Myometrial cell (primary cell): ENCODE measurements around the gene AGTPBP1. TPM values are rescaled to one million over a fixed set of nuclear protein-coding genes. Genes with fewer than 3 reads are reported as not detected.

Source experiments
- total RNA-seq: library from RNA; depleted of rRNA; stranded (reverse); fragments of >200 nt; gene quantifications from 2 replicates; pipeline ENCODE4 v1.2.3, GENCODE V29; 2015

AGTPBP1 gene, protein sequence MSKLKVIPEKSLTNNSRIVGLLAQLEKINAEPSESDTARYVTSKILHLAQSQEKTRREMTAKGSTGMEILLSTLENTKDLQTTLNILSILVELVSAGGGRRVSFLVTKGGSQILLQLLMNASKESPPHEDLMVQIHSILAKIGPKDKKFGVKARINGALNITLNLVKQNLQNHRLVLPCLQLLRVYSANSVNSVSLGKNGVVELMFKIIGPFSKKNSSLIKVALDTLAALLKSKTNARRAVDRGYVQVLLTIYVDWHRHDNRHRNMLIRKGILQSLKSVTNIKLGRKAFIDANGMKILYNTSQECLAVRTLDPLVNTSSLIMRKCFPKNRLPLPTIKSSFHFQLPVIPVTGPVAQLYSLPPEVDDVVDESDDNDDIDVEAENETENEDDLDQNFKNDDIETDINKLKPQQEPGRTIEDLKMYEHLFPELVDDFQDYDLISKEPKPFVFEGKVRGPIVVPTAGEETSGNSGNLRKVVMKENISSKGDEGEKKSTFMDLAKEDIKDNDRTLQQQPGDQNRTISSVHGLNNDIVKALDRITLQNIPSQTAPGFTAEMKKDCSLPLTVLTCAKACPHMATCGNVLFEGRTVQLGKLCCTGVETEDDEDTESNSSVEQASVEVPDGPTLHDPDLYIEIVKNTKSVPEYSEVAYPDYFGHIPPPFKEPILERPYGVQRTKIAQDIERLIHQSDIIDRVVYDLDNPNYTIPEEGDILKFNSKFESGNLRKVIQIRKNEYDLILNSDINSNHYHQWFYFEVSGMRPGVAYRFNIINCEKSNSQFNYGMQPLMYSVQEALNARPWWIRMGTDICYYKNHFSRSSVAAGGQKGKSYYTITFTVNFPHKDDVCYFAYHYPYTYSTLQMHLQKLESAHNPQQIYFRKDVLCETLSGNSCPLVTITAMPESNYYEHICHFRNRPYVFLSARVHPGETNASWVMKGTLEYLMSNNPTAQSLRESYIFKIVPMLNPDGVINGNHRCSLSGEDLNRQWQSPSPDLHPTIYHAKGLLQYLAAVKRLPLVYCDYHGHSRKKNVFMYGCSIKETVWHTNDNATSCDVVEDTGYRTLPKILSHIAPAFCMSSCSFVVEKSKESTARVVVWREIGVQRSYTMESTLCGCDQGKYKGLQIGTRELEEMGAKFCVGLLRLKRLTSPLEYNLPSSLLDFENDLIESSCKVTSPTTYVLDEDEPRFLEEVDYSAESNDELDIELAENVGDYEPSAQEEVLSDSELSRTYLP
- 2.6 and 4.3 TPM in 2 replicates for total RNA-seq

GRCh38 chr9:85741875-85742596, at the start of gene AGTPBP1:
Gene AGTPBP1, minus strand, starts transcription at chr9:85741954. Its CDS starts 29,421 bp downstream, at chr9:85712533.

Other genes starting within 250 kb of the AGTPBP1 start
- gene NAA35, start 199.2 kb upstream of the AGTPBP1 start, total RNA-seq: 12.7 and 19.0 TPM in 2 replicates